ENCODE results near the gene LRG1. TPM values are rescaled to one million over a fixed set of nuclear protein-coding genes. Genes with fewer than 3 reads are reported as not detected.
"Not testable (repeated sequence)": the region's sequence is repeated elsewhere in the genome, so short reads cannot be mapped to it uniquely, and the experiment has no call there.

Gene LRG1
- total RNA-seq, 1 donor from 2014 or later, result 0.09 TPM

GRCh38 chr19:4533334-4533733 lies 6.5 kb downstream of the LRG1 start:
- peak overlapping the region; percentile 0 for H3K4me3 Mint-ChIP-seq
- TF ChIP-seq CTCF (conservative IDR thresholded peaks at IDR 0.05), result no peak
- H3K27ac Mint-ChIP-seq (ENCODE audit: unreplicated experiment), result no peak overlapping the region
- peaks cover 2% of the 10 kb centered on the region for H3K27me3 Mint-ChIP-seq (ENCODE audit: low read depth)
- DNase-seq (ENCODE audit: low read depth, low spot score), result no peak
- H3K9me3 Mint-ChIP-seq, result no peaks in the 10 kb centered on the region
- no peaks in the 10 kb centered on the region for H3K36me3 Mint-ChIP-seq (ENCODE audit: low read depth)
- peaks cover 5% of the 10 kb centered on the region for H3K4me1 Mint-ChIP-seq

GRCh38 chr19:4531562-4532165 lies 8.2 kb downstream of the LRG1 start:
- no peak for TF ChIP-seq CTCF (conservative IDR thresholded peaks at IDR 0.05)
- Mint-ChIP-seq H3K4me1 (peaks cover 5% of the 10 kb centered on the region), H3K4me3 (no peak overlapping the region), H3K9me3 (no peaks in the 10 kb centered on the region), H3K36me3 (ENCODE audit: low read depth) (no peaks in the 10 kb centered on the region), H3K27ac (ENCODE audit: unreplicated experiment) (no peak overlapping the region), H3K27me3 (ENCODE audit: low read depth) (peaks cover 2% of the 10 kb centered on the region)
- no peak for DNase-seq (ENCODE audit: low read depth, low spot score)

GRCh38 chr19:4529924-4530522 lies 9.8 kb downstream of the LRG1 start:
- H3K4me1 Mint-ChIP-seq, result no peaks in the 10 kb centered on the region
- H3K9me3 Mint-ChIP-seq, result no peaks in the 10 kb centered on the region
- H3K27ac Mint-ChIP-seq (ENCODE audit: unreplicated experiment), result no peak overlapping the region
- H3K27me3 Mint-ChIP-seq (ENCODE audit: low read depth), result peaks cover 2% of the 10 kb centered on the region
- no peaks in the 10 kb centered on the region for H3K36me3 Mint-ChIP-seq (ENCODE audit: low read depth)
- TF ChIP-seq CTCF (conservative IDR thresholded peaks at IDR 0.05), result no peak
- no peak for DNase-seq (ENCODE audit: low read depth, low spot score)
- H3K4me3 Mint-ChIP-seq, result no peak overlapping the region

- no peaks in the 10 kb centered on the region for H3K36me3 Mint-ChIP-seq (ENCODE audit: low read depth)
- no peaks in the 10 kb centered on the region for H3K4me1 Mint-ChIP-seq
- no peak for TF ChIP-seq CTCF (conservative IDR thresholded peaks at IDR 0.05)
- no peaks in the 10 kb centered on the region for H3K9me3 Mint-ChIP-seq
- DNase-seq (ENCODE audit: low read depth, low spot score), result no peak
- H3K27me3 Mint-ChIP-seq (ENCODE audit: low read depth), result peaks cover 2% of the 10 kb centered on the region
- no peak overlapping the region for H3K4me3 Mint-ChIP-seq
- H3K27ac Mint-ChIP-seq (ENCODE audit: unreplicated experiment), result no peak overlapping the region
Measured at GRCh38 chr19:4528843-4529242, 11.0 kb downstream of the LRG1 start.

GRCh38 chr19:4527377-4527776 lies 12.5 kb downstream of the LRG1 start:
- not testable (repeated sequence) for H3K4me1 Mint-ChIP-seq; H3K27ac Mint-ChIP-seq (ENCODE audit: unreplicated experiment); H3K4me3 Mint-ChIP-seq; H3K36me3 Mint-ChIP-seq (ENCODE audit: low read depth); DNase-seq (ENCODE audit: low read depth, low spot score); H3K9me3 Mint-ChIP-seq; H3K27me3 Mint-ChIP-seq (ENCODE audit: low read depth)

- Mint-ChIP-seq H3K36me3 (ENCODE audit: low read depth) (no peaks in the 10 kb centered on the region), H3K27ac (ENCODE audit: unreplicated experiment) (no peak overlapping the region), H3K9me3 (no peaks in the 10 kb centered on the region), H3K4me1 (no peaks in the 10 kb centered on the region), H3K4me3 (no peak overlapping the region), H3K27me3 (ENCODE audit: low read depth) (no peaks in the 10 kb centered on the region)
- TF ChIP-seq CTCF (conservative IDR thresholded peaks at IDR 0.05), result no peak
- no peak for DNase-seq (ENCODE audit: low read depth, low spot score)
Measured at GRCh38 chr19:4525563-4526002, 14.3 kb downstream of the LRG1 start.

Data from neural crest cell (in vitro differentiated cells).